GM12892 (cell line): ENCODE data around the gene EWSR1.

ENCODE experiments used
- POLR2A ChIP-seq: IDR thresholded peaks from 2 replicates; pipeline ENCODE4 v1.6.1; 2011; ENCODE audit warnings: low read depth, low read length, control low read depth
- POLR2AphosphoS5 ChIP-seq: IDR thresholded peaks from 2 replicates; pipeline ENCODE4 v1.6.1; 2011; ENCODE audit warnings: low read depth, low read length, control low read depth

GRCh38 chr22:29230972-29231875 lies 36.8 kb upstream of the EWSR1 start:
- TF ChIP-seq POLR2AphosphoS5 (no peak), POLR2A (no peak)
